NCI-H345 treated with DMSO at 0.1 percent for 48 hours (cell line): ENCODE data around the gene NUCKS1.
A peak's percentile ranks its signal among the peaks of the same experiment; 100 is the strongest.

Experiments used
- DNase-seq: peaks from one replicate; lab custom pipeline; 2025; ENCODE audit not compliant: unreplicated experiment; lab: John Stamatoyannopoulos, UW

NUCKS1 gene

DNA sequence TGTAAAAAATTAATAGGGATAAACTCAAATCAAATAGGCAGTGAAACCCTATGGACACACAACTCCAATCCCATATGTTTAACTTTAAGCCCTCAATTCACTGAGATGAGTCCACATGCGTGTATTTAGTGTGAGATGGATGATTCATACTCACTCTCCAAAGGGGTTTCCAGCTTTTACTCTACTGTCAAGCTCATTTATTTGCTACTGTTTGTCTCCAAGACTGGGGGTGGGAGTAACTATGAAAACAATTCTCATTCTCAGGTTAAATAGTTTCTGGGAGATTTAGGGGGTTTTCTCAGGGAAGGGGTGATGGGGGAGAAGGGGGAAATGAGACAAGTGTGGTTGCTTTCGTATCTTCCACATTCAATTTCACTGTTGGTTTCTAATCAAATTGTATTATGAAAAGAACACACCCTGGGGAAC lies 22.6 kb upstream of the NUCKS1 start:
- no peak for DNase-seq

DNA sequence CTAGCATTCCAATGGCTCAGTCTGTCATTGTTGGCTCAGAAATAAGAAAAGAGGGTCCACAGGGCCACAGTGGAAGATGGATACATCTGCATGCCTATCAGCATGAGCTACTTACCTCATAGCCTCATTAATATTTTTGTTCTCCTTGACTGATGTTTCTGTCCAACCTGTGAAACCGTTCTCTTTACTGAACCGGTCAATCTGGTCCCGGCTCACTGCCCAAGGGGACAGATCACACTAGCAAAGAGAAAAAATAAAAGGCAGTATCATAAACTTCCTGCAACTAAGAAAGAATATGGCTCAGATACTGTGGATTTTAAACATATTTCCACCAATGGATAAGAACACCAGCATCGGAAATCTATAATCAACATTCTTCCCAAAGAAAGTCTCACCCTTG lies 20.6 kb upstream of the NUCKS1 start:
- DNase-seq = no peak

- DNase-seq = no peak
Observed at GRCh38 chr1:205769641-205770365, 19.8 kb upstream of the NUCKS1 start.

DNA sequence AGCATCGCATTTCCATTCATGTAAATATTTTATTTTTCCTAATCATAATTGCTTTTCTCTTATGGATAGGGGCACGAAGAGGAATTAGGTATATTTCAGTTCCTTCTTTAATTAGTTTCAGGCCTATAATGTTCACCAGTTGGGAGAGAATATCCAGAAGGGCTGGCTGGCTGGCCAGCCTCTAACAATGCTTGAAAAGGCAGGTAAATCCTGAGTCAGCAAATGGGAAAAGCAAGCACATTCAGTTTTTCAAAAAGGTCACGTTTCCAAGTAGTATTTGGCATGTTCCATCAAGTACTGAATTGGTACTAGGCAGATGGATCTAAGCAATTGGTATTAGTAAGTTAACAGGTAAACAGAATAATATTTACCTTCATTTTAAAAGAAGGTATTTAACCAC lies 17.3 kb upstream of the NUCKS1 start:
- no peak for DNase-seq

- no peak for DNase-seq
Observed at GRCh38 chr1:205766570-205766969, 16.6 kb upstream of the NUCKS1 start.

GRCh38 chr1:205766038-205766437 lies 16.1 kb upstream of the NUCKS1 start:
- DNase-seq = no peak

- no peak for DNase-seq
Observed at GRCh38 chr1:205764578-205764977, 14.6 kb upstream of the NUCKS1 start.

DNA sequence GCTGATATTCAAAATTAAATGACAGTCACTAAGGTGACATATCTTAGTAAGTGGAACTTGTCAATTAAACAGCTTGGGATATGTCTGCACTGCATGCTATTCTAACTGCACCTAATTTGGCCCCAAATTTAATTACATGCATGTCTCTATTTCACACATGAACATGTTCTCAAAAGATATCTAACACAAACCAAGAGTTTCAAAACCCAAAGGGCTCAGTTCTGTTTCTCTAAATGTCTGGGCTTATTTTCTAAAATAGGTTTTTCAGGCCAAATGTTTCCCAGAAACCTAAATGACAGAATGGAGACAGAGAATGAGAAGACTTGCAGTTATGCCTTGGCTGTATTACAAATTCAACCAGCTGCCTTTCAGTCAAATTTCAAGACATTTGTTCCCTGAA lies 14.0 kb upstream of the NUCKS1 start:
- DNase-seq = no peak

DNA sequence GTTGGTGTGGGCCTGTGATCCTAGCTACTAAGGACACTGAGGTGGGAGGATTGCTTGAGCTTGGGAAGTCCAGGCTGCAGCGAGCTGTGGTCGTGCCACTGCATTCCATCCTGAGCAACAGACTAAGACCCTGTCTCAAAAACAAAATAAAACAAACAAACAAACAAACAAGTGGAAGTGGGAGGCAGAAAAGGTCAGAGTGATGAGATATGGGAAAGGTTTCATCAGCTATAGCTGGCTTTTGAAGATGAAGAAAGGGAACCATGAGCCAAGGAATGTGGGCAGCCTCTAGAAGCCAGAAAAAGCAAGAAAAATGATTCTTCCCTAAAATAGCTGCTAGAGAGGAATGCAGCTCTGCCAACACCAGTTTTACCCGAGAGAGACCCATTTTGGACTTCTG lies 10.6 kb upstream of the NUCKS1 start:
- DNase-seq = no peak

GRCh38 chr1:205756552-205756951 lies 6.6 kb upstream of the NUCKS1 start:
- DNase-seq = no peak

DNA sequence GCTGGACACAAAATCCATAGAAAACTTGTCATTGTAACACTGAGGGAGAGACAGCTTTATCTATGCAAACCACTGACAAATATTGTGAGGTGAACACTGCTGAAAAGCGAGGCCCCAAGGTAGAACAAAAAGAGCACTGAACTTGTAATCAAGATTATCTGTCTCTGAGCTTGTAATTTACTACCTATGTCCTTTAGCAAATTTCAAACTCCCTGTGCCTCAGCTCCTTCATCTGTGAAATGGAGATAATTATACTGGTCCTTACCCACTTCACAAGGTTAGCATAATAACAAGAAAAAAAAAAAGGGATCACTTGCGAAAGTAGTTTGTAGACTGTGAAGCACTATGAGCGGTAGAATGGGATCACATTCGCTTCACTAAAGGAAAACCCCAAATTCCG lies 4.9 kb upstream of the NUCKS1 start:
- no peak for DNase-seq

DNA sequence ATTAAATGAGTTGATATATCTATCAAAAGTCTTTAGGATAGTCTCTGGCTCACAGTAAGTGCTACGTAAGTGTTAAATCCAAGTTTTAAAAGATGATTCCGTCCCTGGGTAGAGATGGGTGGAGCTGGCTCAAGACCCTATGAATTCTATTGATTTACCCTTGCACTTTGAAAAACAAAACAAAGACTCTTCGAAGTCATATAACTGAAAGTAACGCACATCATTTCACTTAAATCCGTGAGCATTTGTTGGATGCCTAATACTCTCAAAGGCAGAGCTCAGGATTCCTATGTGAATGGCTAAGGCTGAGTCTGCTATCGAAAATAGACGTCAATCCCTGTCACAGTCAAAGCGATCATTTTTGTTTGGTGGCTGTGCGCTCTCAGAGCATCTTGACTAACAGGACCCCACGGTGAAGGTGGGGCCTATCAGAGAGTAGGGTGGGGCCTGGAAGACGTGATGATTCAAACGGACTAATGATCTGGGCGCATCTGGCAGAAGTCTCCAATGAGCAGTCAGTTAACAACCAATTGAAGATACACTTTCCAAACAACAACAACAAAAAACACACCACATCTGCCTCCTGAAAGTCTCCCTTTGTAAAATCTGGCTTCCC lies 1.2 kb upstream of the NUCKS1 start:
- DNase-seq = no peak

GRCh38 chr1:205749234-205750137 lies 496 bp downstream of the NUCKS1 start:
- peak; percentile 87 for DNase-seq

DNA sequence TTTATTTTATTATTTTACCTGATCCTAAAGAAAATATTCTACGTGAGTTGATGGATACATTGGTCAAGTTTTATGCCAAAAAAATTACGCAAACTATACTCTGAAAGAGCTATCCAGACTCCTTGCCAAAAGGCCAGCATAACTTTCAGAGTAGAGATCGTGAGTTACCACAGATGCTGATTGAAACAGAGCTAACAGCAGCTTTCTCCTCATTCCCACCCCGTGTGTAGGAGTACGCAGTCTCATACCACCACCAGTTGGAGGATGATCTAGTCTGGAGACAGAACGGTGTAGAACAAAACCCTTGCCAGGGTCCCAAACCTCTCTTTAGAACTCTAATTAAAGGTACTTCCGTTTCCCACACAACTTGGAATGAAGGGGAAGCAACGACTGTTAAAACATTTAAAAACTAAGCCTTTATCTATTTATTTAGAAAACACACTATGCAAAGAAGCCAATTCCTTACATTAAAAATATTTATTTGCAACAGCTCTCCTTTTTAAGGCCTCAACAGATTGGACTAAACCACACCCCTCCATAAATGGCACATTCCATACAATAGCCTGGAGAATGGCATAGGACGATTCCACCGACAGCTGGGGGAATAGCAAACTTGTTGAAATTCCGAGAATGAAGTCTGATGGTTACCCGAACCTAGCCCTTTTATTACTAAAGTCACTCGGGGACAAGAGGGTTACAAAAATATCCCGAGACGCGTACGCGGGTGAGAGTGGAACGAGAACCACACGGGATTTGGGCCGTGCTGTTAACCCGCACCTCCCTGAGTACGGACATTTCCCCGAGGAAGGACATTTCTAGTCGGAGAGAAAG lies 1.4 kb downstream of the NUCKS1 start:
- peak; percentile 62 for DNase-seq

DNA sequence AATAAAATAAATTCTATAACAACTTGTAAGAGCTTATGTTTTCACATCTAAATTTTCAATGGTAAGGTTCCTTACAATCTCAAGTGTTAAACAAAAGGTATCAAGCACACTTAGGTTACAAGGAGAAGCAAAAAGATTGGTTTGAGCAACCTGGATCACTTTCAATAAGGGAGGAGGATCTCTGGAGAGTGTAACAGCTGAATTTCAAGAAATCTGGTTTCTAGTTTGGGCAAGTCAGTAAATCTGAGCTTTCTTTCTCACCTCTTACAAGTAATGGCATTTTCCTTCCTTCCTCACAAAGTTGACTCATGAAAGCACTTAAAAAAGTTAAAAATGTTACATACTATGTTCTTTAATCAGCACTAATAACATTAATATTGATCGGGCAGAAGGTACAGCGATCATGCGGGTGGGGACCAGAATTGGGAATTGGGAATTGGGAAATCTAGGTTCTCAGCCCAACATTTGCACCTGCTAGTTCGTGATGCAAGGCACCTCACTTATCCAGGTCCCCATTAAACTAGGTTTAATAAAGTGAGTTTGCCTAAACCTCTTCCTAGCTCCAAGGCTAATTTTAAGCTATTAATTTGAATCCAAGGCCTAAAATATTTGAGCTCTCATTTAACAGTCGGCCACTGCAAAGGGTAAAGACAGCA lies 3.1 kb downstream of the NUCKS1 start:
- no peak for DNase-seq

- no peak for DNase-seq
Observed at GRCh38 chr1:205744403-205744802, 5.6 kb downstream of the NUCKS1 start.

GRCh38 chr1:205743977-205744376 lies 6.0 kb downstream of the NUCKS1 start:
- DNase-seq = no peak

- DNase-seq = no peak
Observed at GRCh38 chr1:205741681-205742080, 8.3 kb downstream of the NUCKS1 start.

DNA sequence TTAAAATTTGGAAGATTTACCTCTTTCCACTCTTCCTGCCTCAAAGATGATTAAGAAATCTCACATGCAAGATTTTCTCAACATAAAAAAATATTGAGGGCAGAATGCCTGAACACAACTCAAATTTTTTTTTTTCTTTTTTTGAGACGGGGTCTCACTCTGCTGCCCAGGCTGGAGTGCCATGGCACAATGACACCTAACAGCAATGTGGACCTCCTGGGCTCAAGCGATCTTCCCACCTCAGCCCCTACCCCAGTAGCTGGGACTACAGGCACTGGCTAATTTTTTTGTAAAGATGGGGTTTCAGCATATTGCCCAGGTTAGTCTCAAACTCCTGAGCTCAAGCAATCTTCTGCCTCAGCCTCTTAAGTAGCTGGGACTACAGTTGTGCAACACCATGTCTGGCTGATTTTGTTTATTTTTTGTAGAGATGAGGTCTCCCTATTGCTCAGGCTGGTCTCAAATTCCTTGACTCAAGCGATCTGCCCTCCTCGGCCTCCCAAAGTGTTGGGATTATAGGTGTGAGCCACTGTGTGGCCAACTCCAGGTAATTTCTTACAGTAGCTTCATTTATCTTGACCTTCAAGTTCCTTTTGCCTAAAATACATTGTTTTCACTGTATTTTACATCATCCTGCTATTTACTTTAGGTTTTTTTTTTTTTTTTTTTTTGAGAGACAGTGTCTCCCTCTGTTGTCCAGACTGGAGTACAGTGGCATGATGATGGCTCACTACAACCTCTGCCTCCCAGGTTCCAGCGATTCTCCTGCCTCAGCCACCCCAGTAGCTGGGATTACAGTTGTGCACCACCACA lies 10.4 kb downstream of the NUCKS1 start:
- DNase-seq = no peak

DNA sequence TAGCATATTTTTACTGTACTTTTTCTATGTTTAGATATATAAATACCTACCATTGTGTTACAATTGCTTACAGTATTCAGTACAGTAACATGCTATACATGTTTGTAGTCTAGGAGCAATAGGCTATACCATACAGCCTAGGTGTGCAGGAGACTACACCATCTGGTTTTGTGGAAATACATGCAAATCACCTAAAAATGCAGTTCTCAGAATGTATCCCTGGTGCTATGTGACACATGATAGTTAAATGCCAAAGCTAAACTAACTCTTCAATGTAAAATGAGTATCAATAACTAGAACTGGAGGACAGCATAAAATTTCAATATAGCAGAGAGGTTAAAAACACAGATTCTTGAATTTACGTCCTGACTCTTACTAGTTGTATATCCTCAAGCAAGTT lies 14.8 kb downstream of the NUCKS1 start:
- no peak for DNase-seq
